Stimulated activated CD4-positive, alpha-beta T cell treated with anti-CD3 and anti-CD28 coated beads, Interleukin-12 subunit alpha, Interleukin-12 subunit beta, amount 100 ng/mL, for 48 hours (primary cell): ENCODE data around the gene KRTAP4-3.
"Not testable (repeated sequence)": the region's sequence is repeated elsewhere in the genome, so short reads cannot be mapped to it uniquely, and the experiment has no call there.

Experiments
- DNase-seq, 3 donors: peaks; one replicate each; pipeline ENCODE4 v3.0.0-alpha.2; 2020; ENCODE audit warnings: low read depth in 2 of 3, low spot score in 1 of 3

The KRTAP4-3 gene

DNA sequence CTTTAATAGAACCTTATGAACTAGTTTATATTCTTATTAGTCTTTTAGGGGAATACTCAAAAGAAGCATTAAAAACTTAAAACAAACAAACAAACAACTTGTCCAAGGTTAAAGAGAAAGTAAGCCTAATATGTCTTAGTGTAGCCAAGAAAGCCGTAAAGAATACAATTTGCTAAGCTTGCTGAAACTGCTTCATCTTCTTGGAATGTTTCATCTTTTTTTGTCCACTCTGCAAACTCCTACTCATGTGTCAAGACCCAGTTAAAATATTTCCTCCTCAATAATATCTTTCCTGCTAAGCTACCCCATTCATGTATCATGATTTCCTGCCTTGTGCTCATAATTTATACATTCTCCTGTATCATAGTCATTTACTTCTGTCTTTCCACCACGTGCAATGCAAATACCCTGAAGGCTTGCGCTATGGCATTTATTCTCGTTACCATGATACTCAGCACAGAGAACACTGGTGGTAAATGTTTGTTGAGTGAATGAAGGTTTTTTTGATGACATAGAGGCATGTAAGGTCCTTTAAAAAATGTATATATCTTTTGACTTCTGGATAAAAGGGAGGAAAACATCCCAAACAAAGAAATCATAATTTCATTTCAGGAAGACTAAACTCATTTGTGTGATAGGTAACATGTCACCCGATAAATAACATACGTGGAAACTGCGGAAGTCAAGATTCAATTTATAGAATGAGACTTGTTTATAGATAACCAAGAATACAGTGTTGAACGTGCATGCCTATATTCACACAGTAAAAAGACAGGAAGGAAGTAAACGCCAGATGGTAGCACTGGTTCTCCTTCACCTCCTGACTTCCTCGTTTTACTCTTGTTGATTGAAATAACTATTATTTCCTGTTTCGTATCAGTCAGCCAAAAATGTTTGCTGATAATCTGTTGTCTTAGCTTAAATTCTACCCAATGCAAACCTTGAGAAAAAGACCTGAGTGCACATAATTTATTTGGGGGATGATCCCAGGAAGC is 48.0 kb downstream of the KRTAP4-3 start:
- not testable (repeated sequence) for DNase-seq

DNA sequence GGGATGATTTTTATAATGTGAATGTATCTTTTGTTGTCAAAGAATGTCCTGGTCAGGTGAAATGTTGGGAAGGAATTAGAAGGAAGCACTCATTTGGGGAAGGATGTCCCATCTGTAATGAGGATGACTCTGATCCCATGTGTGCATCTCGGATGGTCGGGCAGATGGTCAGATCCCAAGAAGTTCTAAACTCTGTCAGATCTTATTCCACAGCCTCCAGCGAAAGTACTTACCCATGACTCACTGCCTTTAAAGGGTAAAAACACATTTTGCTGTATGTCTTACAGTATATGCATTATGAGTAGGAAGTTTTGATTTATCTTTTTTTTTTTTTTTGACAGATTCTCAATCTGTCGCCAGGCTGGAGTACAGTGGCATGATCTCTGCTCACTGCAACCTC is 49.3 kb downstream of the KRTAP4-3 start:
- no peak for DNase-seq

DNA sequence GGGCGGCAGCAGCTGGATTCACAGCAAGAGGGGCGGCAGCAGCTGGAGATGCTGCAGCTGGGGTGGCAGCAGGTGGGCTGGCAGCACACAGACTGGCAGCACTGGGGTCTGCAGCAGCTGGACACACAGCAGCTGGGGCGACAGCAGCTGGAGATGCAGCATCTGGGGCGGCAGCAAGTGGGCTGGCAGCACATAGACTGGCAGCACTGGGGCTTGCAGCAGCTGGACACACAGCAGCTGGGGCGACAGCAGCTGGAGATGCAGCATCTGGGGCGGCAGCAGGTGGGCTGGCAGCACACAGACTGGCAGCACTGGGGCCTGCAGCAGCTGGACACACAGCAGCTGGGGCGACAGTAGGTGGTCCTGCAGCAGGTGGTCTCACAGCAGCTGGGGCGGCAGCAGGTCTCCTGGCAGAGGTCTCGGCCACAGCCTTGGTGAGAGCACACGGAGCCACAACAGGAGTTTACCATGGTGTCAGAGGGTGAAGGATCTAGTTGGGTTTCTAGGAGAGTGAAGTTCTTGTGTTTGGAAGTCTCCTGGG is 50.1 kb downstream of the KRTAP4-3 start, which contains the start of gene KRTAP4-11:
KRTAP4-11 (minus strand) TSS at position 528 of the 541 bp plus-strand sequence; CDS start at position 470, 58 bp downstream.
- not testable (repeated sequence) for DNase-seq
